GM18519 (cell line): Measurements from ENCODE around the gene PNMA6F.

Experiments used
- ATAC-seq: cut with Tn5 transposase; IDR thresholded peaks from one replicate; pipeline ENCODE4 v1.9.1; 2021; ENCODE audit warnings: mild to moderate bottlenecking, moderate library complexity; ENCODE audit not compliant: unreplicated experiment, low FRiP score

The PNMA6F gene

GRCh38 chrX:153321381-153322124 lies at the start of gene PNMA6F:
TSS of gene PNMA6F (minus strand) at chrX:153321767. CDS start at chrX:153320674, 1,093 bp downstream.
- no peak for ATAC-seq

GRCh38 chrX:153371256-153371655 lies 49.7 kb upstream of the PNMA6F start:
- ATAC-seq = no peak

- no peak for ATAC-seq
Measured at GRCh38 chrX:153370293-153371055, 48.9 kb upstream of the PNMA6F start.

DNA sequence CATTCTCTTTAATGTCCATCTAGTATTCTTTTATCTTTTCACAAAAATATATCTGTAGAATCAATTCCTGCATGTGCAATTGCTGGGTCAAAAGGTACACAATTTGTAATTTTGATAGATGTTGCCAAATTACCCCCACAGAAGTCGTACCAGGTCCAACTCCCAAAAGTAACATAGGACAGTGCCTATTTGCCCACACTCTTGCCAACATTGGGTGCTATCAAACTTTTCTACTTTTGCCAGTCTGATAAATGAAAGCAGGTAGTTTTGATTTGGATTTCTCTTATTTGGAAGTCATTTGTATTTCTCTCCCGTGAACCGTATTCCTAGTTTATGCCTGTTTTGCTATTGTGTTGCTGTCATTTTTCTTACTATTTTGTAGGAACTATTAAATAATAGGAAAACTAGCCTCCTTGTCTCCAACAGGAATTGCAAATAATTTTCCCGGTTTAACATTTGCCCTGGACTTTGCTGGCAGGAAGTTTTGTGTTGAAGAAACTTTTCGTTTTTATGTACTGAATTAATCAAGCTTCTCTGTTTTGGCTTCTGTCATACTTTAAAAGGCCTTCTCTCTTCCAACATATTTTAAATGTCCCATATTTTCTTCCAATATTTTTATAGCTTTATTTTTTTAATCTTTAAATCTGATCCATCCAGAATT lies 45.4 kb upstream of the PNMA6F start:
- no peak for ATAC-seq

- ATAC-seq = no peak
Measured at GRCh38 chrX:153366119-153366518, 44.6 kb upstream of the PNMA6F start.

DNA sequence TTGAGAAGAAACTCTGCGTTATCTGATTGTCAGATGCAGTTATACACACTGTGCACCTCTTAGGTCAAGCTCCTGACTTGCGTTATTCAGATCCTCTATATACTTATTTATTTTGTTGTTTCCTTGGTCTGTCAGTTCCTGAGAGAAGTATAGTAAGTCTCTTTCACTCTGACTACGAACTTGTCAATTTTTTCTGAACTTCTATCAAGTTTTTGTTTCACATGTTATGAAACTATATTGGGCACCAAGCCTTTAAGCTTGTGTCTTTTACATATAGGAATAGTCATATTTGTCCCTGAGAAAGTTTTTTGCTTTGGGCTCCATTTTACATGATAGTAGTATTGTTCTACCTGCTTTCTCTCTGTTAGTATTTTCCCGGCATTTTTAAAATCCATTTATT lies 44.1 kb upstream of the PNMA6F start:
- peak; percentile 41 for ATAC-seq

GRCh38 chrX:153361781-153362397 lies 40.3 kb upstream of the PNMA6F start:
- no peak for ATAC-seq

DNA sequence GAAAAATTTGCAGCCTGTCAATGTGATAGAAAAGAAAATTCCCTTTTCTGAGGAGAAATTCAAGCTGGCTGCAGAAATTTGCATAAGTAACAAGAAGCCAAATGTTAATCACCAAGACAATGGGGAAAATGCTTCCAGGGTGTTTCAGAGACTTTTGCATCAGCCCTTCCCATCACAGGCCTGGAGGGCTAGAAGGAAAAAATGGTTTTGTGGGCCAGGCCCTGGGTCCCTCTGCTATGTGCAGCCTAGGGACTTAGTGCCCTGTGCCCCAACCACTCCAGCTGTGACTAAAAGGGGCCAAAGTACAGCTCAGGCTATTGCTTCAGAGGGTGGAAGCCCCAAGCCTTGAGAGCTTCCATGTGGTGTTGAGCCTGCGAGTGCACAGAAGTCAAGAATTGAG lies 36.3 kb upstream of the PNMA6F start:
- ATAC-seq = no peak

GRCh38 chrX:153353416-153353815 lies 31.8 kb upstream of the PNMA6F start:
- no peak for ATAC-seq

DNA sequence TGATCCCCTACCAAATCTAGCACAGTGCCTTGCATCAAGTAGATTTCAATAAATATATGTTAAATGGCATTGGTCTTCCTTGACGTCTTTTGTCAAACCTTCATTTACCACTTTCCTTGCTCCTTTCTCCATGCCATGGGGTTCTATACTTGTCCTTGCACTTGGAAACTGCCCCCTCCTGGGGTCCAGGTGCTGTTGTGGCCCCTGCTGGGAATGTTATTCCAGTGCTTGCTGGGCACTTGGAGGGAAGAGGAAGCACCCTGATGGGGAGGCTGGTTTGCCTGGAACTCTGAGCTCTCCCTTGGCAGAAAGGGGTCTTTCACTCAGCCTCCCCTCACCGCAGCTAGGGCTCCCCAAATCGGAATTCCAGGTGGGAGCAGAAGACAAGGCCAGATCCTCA lies 31.3 kb upstream of the PNMA6F start:
- ATAC-seq = no peak

DNA sequence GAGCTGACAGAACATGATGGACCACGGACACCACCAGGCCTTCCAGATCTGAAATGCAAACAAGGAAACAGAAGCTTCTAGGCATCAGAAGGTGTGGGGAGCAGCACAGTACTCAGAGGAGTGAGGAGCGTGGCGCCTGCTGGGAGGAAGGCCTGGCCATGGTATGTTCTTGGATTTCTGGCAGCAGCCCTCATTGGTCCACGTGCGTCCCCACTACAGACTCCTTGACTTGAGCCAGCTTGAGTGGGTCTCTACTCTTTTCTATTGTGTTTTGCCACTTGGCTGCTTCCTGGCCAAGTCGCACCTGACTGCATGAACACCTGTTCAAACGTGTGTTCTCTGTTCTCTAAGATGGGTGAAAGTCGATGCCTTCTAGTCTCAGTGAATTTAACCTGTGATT lies 30.4 kb upstream of the PNMA6F start:
- no peak for ATAC-seq

- ATAC-seq = no peak
Measured at GRCh38 chrX:153349952-153350351, 28.4 kb upstream of the PNMA6F start.

- ATAC-seq = no peak
Measured at GRCh38 chrX:153348421-153348820, 26.9 kb upstream of the PNMA6F start.

GRCh38 chrX:153347530-153347929 lies 26.0 kb upstream of the PNMA6F start:
- no peak for ATAC-seq

DNA sequence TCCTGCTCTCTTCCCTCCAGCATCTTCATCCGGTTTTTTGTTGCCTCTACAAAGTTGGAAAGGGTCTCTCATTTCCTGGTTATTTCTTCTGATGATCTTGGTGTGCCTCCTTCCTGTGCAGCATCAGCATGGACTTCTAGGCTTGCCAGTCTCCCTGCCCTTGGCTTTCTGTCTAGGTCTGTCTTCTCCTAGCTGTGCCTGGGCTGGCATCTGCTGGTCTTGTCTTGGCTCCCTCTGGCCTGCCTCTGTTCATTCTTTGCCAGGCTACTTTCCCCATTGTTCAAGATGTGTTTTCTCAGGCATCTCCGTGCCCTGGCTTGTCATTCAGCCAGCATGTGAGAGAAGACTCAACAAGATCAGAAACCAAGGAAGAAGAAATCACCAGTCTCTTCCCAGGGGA lies 22.1 kb upstream of the PNMA6F start:
- ATAC-seq = no peak

- ATAC-seq = no peak
Measured at GRCh38 chrX:153342762-153343558, 21.4 kb upstream of the PNMA6F start.

DNA sequence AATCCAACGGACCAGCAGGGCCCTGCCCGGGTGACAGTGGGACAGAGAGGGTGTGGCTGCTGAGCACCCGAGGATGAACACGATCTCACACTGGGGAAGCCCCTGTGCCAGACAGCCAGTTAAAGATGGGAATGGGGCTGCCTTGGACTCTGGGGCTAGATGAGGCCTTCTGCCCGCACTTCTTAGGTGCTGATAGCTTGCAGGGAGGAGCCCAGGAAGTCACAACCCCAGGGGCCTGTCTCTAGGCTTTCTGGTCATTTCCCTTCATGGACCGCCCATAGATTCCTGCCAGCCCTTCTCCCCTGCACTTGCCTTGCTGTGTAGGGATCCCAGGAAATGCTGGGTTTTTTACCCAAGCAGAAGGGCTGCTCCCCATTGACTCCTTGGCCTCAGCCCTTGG lies 18.5 kb upstream of the PNMA6F start:
- no peak for ATAC-seq

DNA sequence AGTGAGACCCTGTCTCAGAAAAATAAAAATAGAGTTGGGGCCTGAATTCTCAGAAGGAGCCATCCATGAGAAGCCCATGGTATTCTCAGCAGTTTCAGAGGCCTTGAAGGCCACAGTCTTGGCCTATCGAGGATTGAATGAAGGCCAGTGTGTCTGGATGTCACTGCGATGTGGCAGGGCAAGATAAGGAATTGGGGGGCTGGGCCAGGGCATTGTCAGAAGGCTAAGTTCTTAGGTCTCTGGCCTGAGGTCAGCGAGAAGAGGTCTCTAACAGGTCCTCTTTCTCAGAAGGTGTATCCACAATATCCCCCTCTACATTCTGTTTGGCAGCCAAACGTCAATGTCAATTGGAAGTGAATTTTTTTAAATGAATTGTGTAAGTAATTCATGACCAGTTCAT lies 18.1 kb upstream of the PNMA6F start:
- no peak for ATAC-seq

GRCh38 chrX:153338836-153339235 lies 17.3 kb upstream of the PNMA6F start:
- ATAC-seq = no peak

- ATAC-seq = no peak
Measured at GRCh38 chrX:153336988-153337387, 15.4 kb upstream of the PNMA6F start.
